Fibroblast of lung (primary cell): ENCODE results near the gene ARMC9.

Source experiments
- CTCF ChIP-seq, 2 donors: IDR thresholded peaks in 1 of 2; conservative IDR thresholded peaks in 1 of 2; 1 replicate in 1 of 2; 2 replicates in 1 of 2; pipeline ENCODE4 v1.5.1; 2011 to 2012; ENCODE audit warnings: low read length in 2 of 2, control low read depth in 1 of 2, inconsistent platforms in 1 of 2, low read depth in 1 of 2, mild to moderate bottlenecking in 1 of 2
- EZH2 ChIP-seq: IDR thresholded peaks from 2 replicates; pipeline ENCODE4 v1.5.1; 2012; ENCODE audit warnings: low read length, control low read depth, mild to moderate bottlenecking; ENCODE audit errors: missing control alignments

- no peak for TF ChIP-seq CTCF (conservative IDR thresholded peaks at IDR 0.05 in 1 of 2, IDR thresholded peaks at IDR 0.05 in 1 of 2; ENCODE audit: low read depth in 1 of 2, low read length in 2 of 2)
- TF ChIP-seq EZH2, result no peak
Measured at GRCh38 chr2:231331533-231331932, 133.1 kb downstream of the ARMC9 start.
